Smooth muscle cell (in vitro differentiated cells): ENCODE data around the gene ABT1. TPM values are rescaled to one million over a fixed set of nuclear protein-coding genes. Genes with fewer than 3 reads are reported as not detected.

ENCODE experiments used
- DNase-seq: peaks from one replicate; lab custom pipeline; 2025; ENCODE audit not compliant: unreplicated experiment; lab: John Stamatoyannopoulos, UW
- H2AFZ ChIP-seq: fragments of 200-600 bp; sonication (generic); 2 replicates; pipeline ENCODE4 v1.6.0; 2016; ENCODE audit warnings: antibody characterized with exemption, low read depth, mild to moderate bottlenecking
- H3F3A ChIP-seq: fragments of 200-600 bp; sonication (generic); 2 replicates; pipeline ENCODE4 v1.6.0; 2017; ENCODE audit warnings: antibody characterized with exemption, low read depth
- H3K27ac ChIP-seq: fragments of 200-600 bp; sonication (generic); 2 replicates; pipeline ENCODE4 v1.5.1; 2016; ENCODE audit warnings: low read depth, mild to moderate bottlenecking
- H3K27me3 ChIP-seq: fragments of 200-600 bp; sonication (generic); 2 replicates; pipeline ENCODE4 v1.6.1; 2016; ENCODE audit warnings: low read depth, mild to moderate bottlenecking
- H3K36me3 ChIP-seq: fragments of 200-600 bp; sonication (generic); 2 replicates; pipeline ENCODE4 v1.5.1; 2016; ENCODE audit warnings: low read depth
- H3K4me1 ChIP-seq: fragments of 200-600 bp; sonication (generic); 2 replicates; pipeline ENCODE4 v1.5.1; 2016; ENCODE audit warnings: low read depth
- H3K4me2 ChIP-seq: fragments of 200-600 bp; sonication (generic); 2 replicates; pipeline ENCODE4 v1.6.0; 2016; ENCODE audit warnings: mild to moderate bottlenecking
- H3K4me3 ChIP-seq: fragments of 200-600 bp; sonication (generic); 2 replicates; pipeline ENCODE4 v1.5.1; 2016; ENCODE audit warnings: mild to moderate bottlenecking
- H3K79me2 ChIP-seq: fragments of 200-600 bp; sonication (generic); 2 replicates; pipeline ENCODE4 v1.6.0; 2016; ENCODE audit warnings: low read depth, mild to moderate bottlenecking
- H3K9ac ChIP-seq: fragments of 200-600 bp; sonication (generic); 2 replicates; pipeline ENCODE4 v1.6.0; 2016; ENCODE audit warnings: low read depth
- H3K9me3 ChIP-seq: fragments of 200-600 bp; sonication (generic); replicated peaks from 2 replicates; pipeline ENCODE4 v1.5.1; 2016; ENCODE audit warnings: low read depth
- H4K20me1 ChIP-seq: fragments of 200-600 bp; sonication (generic); 2 replicates; pipeline ENCODE4 v1.6.0; 2016; ENCODE audit warnings: low read depth
- CTCF ChIP-seq: fragments of 200-600 bp; sonication (generic); IDR thresholded peaks from 2 replicates; pipeline ENCODE4 v1.5.1; 2017; ENCODE audit warnings: borderline replicate concordance, mild to moderate bottlenecking, antibody characterized with exemption; ENCODE audit not compliant: insufficient read depth, poor library complexity, severe bottlenecking
- WGBS: methylation state at CpG from one replicate; pipeline ENCODE4 v1.1.7; 2016; ENCODE audit warnings: low lambda C conversion rate; 5-methylcytosine and 5-hydroxymethylcytosine counted together
- polyA plus RNA-seq: library from polyadenylated mRNA; unstranded; fragments of >200 nt; fragmentation: Nextera tagmentation; extraction: Ambion mirVana; gene quantifications from 2 replicates; pipeline ENCODE4 v1.2.1, GENCODE V29; 2016
- total RNA-seq: library from RNA; depleted of rRNA; stranded (reverse); fragments of >200 nt; gene quantifications from 2 replicates; pipeline ENCODE4 v1.2.3, GENCODE V29; 2014

ABT1 gene
- total and polyA plus RNA-seq, 2 experiments from 2014 or later: 22.8 to 34.9 TPM

DNA sequence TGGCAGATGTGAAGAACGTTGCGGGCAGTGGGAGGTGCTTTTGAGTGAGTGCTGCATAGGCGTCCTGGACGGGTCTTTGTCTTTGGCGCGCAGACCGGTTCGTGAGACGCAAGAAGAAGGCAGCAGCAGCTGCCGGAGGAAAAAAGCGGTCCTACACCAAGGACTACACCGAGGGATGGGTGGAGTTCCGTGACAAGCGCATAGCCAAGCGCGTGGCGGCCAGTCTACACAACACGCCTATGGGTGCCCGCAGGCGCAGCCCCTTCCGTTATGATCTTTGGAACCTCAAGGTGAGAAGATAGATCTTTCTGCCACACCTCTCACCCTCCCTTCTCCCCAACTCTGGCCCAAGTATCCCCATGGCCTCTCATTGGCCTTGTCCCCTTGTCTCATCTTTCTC is 1.1 kb downstream of the ABT1 start:
- H3K4me1 ChIP-seq: peaks cover 8% of the 10 kb centered on the region
- H3K79me2 ChIP-seq: peaks cover 17% of the 10 kb centered on the region
- no peaks in the 10 kb centered on the region for H4K20me1 ChIP-seq
- peak overlapping the region; percentile 99 for H3K4me3 ChIP-seq
- no peak for TF ChIP-seq CTCF
- no peak for DNase-seq
- 83% methylated on average over 18 of the region's 21 CpGs for WGBS
- H3K27me3 ChIP-seq: no peaks in the 10 kb centered on the region
- no peak overlapping the region for H2AFZ ChIP-seq
- no peaks in the 10 kb centered on the region for H3K36me3 ChIP-seq
- H3K9me3 ChIP-seq: no peaks in the 10 kb centered on the region
- no peaks in the 10 kb centered on the region for H3F3A ChIP-seq
- H3K9ac ChIP-seq: peak overlapping the region; percentile 96
- no peak overlapping the region for H3K27ac ChIP-seq
- peak overlapping the region; percentile 100 for H3K4me2 ChIP-seq

- TF ChIP-seq CTCF: no peak
- Histone ChIP-seq H3F3A (no peaks in the 10 kb centered on the region), H3K27ac (no peak overlapping the region), H3K4me3 (no peak overlapping the region), H3K27me3 (no peaks in the 10 kb centered on the region), H3K9ac (no peak overlapping the region), H3K4me1 (peaks cover 8% of the 10 kb centered on the region), H3K36me3 (no peaks in the 10 kb centered on the region), H4K20me1 (no peaks in the 10 kb centered on the region), H3K9me3 (no peaks in the 10 kb centered on the region), H3K4me2 (peak overlapping the region; percentile 100), H2AFZ (no peak overlapping the region), H3K79me2 (peaks cover 17% of the 10 kb centered on the region)
- DNase-seq: no peak
- WGBS: 97% methylated on average over 22 of the region's 22 CpGs
These were observed 1.5 kb downstream of the ABT1 start for GRCh38 chr6:26598267-26598666.

- peaks cover 5% of the 10 kb centered on the region for H3K4me1 ChIP-seq
- TF ChIP-seq CTCF: no peak
- no peaks in the 10 kb centered on the region for H3F3A ChIP-seq
- H3K27me3 ChIP-seq: no peaks in the 10 kb centered on the region
- no peak overlapping the region for H2AFZ ChIP-seq
- no peak overlapping the region for H3K4me3 ChIP-seq
- H3K9me3 ChIP-seq: no peaks in the 10 kb centered on the region
- 100% methylated on average over 1 of the region's 1 CpG for WGBS
- DNase-seq: no peak
- H3K36me3 ChIP-seq: no peaks in the 10 kb centered on the region
- H3K9ac ChIP-seq: no peak overlapping the region
- no peak overlapping the region for H3K27ac ChIP-seq
- no peak overlapping the region for H3K4me2 ChIP-seq
- no peaks in the 10 kb centered on the region for H4K20me1 ChIP-seq
- H3K79me2 ChIP-seq: peaks cover 17% of the 10 kb centered on the region
These were observed 2.4 kb downstream of the ABT1 start for GRCh38 chr6:26599134-26599533.

DNA sequence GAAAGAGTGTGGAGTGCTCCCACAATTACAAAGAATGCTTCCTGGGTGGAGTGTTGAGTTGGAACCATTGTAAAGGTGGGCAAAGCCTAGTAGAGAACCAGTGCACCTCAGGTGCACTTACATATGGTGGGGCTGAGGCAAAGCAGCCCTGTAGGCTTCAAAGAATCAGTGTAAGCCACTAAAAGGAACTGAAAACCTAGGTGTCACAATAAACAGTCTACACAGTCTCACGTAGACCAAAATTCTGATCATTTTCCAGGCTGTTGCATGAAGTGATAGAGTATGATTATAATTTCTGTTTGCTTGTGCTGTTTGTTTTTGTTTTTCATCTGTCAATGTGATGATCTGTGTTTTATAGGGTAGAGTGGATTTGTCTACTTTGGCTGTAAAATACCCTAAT is 2.8 kb downstream of the ABT1 start:
- peaks cover under 1% of the 10 kb centered on the region for H3K4me1 ChIP-seq
- no peaks in the 10 kb centered on the region for H3K9me3 ChIP-seq
- 96% methylated on average over 1 of the region's 1 CpG for WGBS
- no peak for TF ChIP-seq CTCF
- no peaks in the 10 kb centered on the region for H3K27me3 ChIP-seq
- DNase-seq: no peak
- H3K36me3 ChIP-seq: no peaks in the 10 kb centered on the region
- no peak overlapping the region for H2AFZ ChIP-seq
- H3K79me2 ChIP-seq: peaks cover 17% of the 10 kb centered on the region
- no peak overlapping the region for H3K9ac ChIP-seq
- H3F3A ChIP-seq: no peaks in the 10 kb centered on the region
- no peak overlapping the region for H3K27ac ChIP-seq
- no peak overlapping the region for H3K4me3 ChIP-seq
- no peak overlapping the region for H3K4me2 ChIP-seq
- no peaks in the 10 kb centered on the region for H4K20me1 ChIP-seq
